ENCODE data around the gene PSMD8.
"Not testable (repeated sequence)": the region's sequence is repeated elsewhere in the genome, so short reads cannot be mapped to it uniquely, and the experiment has no call there.

Gene PSMD8

GRCh38 chr19:38374332-38375097, at the start of gene PSMD8:
Gene PSMD8, plus strand, starts transcription at chr19:38374571. Its CDS starts 31 bp downstream, at chr19:38374602.
- DNase-seq (ENCODE audit: extremely low read depth in 1 of 2, low read depth in 1 of 2): peak; percentile 98

GRCh38 chr19:38326591-38326990, 47.8 kb upstream of the PSMD8 start:
- DNase-seq (ENCODE audit: extremely low read depth in 1 of 2, low read depth in 1 of 2): no peak

GRCh38 chr19:38329651-38330050, 44.7 kb upstream of the PSMD8 start:
- no peak for DNase-seq (ENCODE audit: extremely low read depth in 1 of 2, low read depth in 1 of 2)

GRCh38 chr19:38331728-38332127, 42.6 kb upstream of the PSMD8 start:
- DNase-seq (ENCODE audit: extremely low read depth in 1 of 2, low read depth in 1 of 2): no peak

GRCh38 chr19:38333245-38333644, 41.1 kb upstream of the PSMD8 start:
- DNase-seq (ENCODE audit: extremely low read depth in 1 of 2, low read depth in 1 of 2): no peak

- DNase-seq (ENCODE audit: extremely low read depth in 1 of 2, low read depth in 1 of 2): peak; percentile 86 to 97
Observed at GRCh38 chr19:38335949-38336637, 38.3 kb upstream of the PSMD8 start.

- DNase-seq (ENCODE audit: extremely low read depth in 1 of 2, low read depth in 1 of 2): peak; percentile 88 to 96
Observed at GRCh38 chr19:38336638-38337359, 37.6 kb upstream of the PSMD8 start.

GRCh38 chr19:38337360-38337653, 37.1 kb upstream of the PSMD8 start:
- DNase-seq (ENCODE audit: extremely low read depth in 1 of 2, low read depth in 1 of 2): no peak

GRCh38 chr19:38339011-38339410, 35.4 kb upstream of the PSMD8 start:
- DNase-seq (ENCODE audit: extremely low read depth in 1 of 2, low read depth in 1 of 2): not testable (repeated sequence)

- DNase-seq (ENCODE audit: extremely low read depth in 1 of 2, low read depth in 1 of 2): no peak
Observed at GRCh38 chr19:38340927-38341326, 33.4 kb upstream of the PSMD8 start.

- DNase-seq (ENCODE audit: extremely low read depth in 1 of 2, low read depth in 1 of 2): no peak
Observed at GRCh38 chr19:38346837-38347236, 27.5 kb upstream of the PSMD8 start.

- DNase-seq (ENCODE audit: extremely low read depth in 1 of 2, low read depth in 1 of 2): no peak
Observed at GRCh38 chr19:38350883-38351282, 23.5 kb upstream of the PSMD8 start.

GRCh38 chr19:38351865-38352395, 22.4 kb upstream of the PSMD8 start:
- DNase-seq (ENCODE audit: extremely low read depth in 1 of 2, low read depth in 1 of 2): no peak

- DNase-seq (ENCODE audit: extremely low read depth in 1 of 2, low read depth in 1 of 2): no peak
Observed at GRCh38 chr19:38352611-38353010, 21.8 kb upstream of the PSMD8 start.

GRCh38 chr19:38355728-38356725, 18.3 kb upstream of the PSMD8 start:
- DNase-seq (ENCODE audit: extremely low read depth in 1 of 2, low read depth in 1 of 2): no peak

GRCh38 chr19:38358071-38358470, 16.3 kb upstream of the PSMD8 start:
- DNase-seq (ENCODE audit: extremely low read depth in 1 of 2, low read depth in 1 of 2): no peak

- no peak for DNase-seq (ENCODE audit: extremely low read depth in 1 of 2, low read depth in 1 of 2)
Observed at GRCh38 chr19:38359242-38360021, 14.9 kb upstream of the PSMD8 start.

- no peak for DNase-seq (ENCODE audit: extremely low read depth in 1 of 2, low read depth in 1 of 2)
Observed at GRCh38 chr19:38360351-38360750, 14.0 kb upstream of the PSMD8 start.

GRCh38 chr19:38360839-38361631, 13.3 kb upstream of the PSMD8 start:
- no peak for DNase-seq (ENCODE audit: extremely low read depth in 1 of 2, low read depth in 1 of 2)
